Neural crest cell (in vitro differentiated cells): ENCODE results near the gene MGST2. TPM values are rescaled to one million over a fixed set of nuclear protein-coding genes. Genes with fewer than 3 reads are reported as not detected.
A peak's percentile ranks its signal among the peaks of the same experiment; 100 is the strongest.

Source experiments
- DNase-seq: peaks from one replicate; pipeline ENCODE4 v3.0.0; 2021; ENCODE audit warnings: low read depth, mixed read lengths, low spot score
- H3K27ac Mint-ChIP-seq: one replicate; pipeline ENCODE4 v1.8.0; 2021; ENCODE audit warnings: mild to moderate bottlenecking, mixed read lengths; ENCODE audit not compliant: unreplicated experiment
- H3K27me3 Mint-ChIP-seq: 2 replicates; pipeline ENCODE4 v1.8.0; 2021; ENCODE audit warnings: low read depth, mild to moderate bottlenecking, mixed read lengths
- H3K36me3 Mint-ChIP-seq: 2 replicates; pipeline ENCODE4 v1.8.0; 2021; ENCODE audit warnings: low read depth, mild to moderate bottlenecking, mixed read lengths
- H3K4me1 Mint-ChIP-seq: 2 replicates; pipeline ENCODE4 v1.8.0; 2021; ENCODE audit warnings: mixed read lengths
- H3K4me3 Mint-ChIP-seq: one replicate; pipeline ENCODE4 v1.8.0; 2021; ENCODE audit warnings: mild to moderate bottlenecking, mixed read lengths
- H3K9me3 Mint-ChIP-seq: 2 replicates; pipeline ENCODE4 v1.8.0; 2021; ENCODE audit warnings: mixed read lengths
- total RNA-seq: library from RNA; stranded (reverse); gene quantifications from 2 replicates; pipeline ENCODE4 v1.2.1, GENCODE V29; 2021
- TF ChIP-seq, protein P1 (sequence below): fragments of 200-600 bp; sonication (generic); conservative IDR thresholded peaks from 2 replicates; pipeline ENCODE4 v1.5.0; 2021; ENCODE audit warnings: antibody characterized with exemption, mild to moderate bottlenecking

MGST2 gene
- total RNA-seq, 1 donor from 2014 or later, result 15.3 TPM

DNA sequence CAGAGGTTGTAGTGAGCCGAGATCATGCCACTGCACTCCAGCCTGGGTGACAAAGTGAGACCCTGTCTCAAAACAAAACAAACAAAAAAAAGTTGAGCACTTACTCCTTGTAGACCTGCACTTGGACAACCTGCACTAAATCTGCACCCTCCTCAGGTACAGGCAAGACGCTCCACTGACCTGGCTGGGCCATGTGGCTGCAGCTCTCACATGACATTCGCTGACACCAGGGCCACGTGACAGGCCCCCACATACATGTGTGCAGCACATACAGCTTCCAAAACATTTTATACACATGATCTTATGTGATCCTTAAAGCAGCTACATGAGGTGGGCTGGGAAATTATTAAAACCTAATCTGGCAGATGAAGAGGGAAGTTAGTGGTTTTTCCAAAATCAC lies 62.5 kb downstream of the MGST2 start:
- Mint-ChIP-seq H3K36me3 (peaks cover 2% of the 10 kb centered on the region), H3K4me3 (no peak overlapping the region), H3K27me3 (no peaks in the 10 kb centered on the region), H3K4me1 (peaks cover 39% of the 10 kb centered on the region), H3K9me3 (no peaks in the 10 kb centered on the region), H3K27ac (no peak overlapping the region)
- DNase-seq, result no peak
- TF ChIP-seq, protein P1, sequence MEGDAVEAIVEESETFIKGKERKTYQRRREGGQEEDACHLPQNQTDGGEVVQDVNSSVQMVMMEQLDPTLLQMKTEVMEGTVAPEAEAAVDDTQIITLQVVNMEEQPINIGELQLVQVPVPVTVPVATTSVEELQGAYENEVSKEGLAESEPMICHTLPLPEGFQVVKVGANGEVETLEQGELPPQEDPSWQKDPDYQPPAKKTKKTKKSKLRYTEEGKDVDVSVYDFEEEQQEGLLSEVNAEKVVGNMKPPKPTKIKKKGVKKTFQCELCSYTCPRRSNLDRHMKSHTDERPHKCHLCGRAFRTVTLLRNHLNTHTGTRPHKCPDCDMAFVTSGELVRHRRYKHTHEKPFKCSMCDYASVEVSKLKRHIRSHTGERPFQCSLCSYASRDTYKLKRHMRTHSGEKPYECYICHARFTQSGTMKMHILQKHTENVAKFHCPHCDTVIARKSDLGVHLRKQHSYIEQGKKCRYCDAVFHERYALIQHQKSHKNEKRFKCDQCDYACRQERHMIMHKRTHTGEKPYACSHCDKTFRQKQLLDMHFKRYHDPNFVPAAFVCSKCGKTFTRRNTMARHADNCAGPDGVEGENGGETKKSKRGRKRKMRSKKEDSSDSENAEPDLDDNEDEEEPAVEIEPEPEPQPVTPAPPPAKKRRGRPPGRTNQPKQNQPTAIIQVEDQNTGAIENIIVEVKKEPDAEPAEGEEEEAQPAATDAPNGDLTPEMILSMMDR, result no peak

DNA sequence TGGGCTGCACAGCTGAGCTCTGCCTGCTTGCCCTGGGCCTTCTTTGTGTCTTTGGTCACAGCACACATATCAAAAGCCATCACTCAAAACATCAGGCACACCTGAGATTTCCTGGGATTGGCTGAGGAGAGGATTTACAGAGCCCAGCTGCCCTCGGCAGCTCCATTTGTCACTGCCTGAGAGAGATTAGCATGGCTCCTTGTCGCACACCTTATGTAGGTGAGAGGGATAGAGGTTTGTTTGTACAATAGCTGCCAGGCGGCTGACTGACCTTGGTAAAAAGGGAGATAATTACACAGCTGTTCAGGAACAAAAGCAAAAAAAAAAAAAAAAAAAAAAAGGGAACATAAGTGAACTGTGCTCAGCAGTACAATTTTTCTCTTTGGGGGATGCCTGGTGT lies 63.2 kb downstream of the MGST2 start:
- TF ChIP-seq, protein P1, result no peak
- peaks cover 41% of the 10 kb centered on the region for H3K4me1 Mint-ChIP-seq
- H3K27me3 Mint-ChIP-seq, result no peaks in the 10 kb centered on the region
- H3K9me3 Mint-ChIP-seq, result no peaks in the 10 kb centered on the region
- H3K36me3 Mint-ChIP-seq, result peaks cover 2% of the 10 kb centered on the region
- no peak overlapping the region for H3K4me3 Mint-ChIP-seq
- DNase-seq, result no peak
- peak overlapping the region; percentile 9 for H3K27ac Mint-ChIP-seq

DNA sequence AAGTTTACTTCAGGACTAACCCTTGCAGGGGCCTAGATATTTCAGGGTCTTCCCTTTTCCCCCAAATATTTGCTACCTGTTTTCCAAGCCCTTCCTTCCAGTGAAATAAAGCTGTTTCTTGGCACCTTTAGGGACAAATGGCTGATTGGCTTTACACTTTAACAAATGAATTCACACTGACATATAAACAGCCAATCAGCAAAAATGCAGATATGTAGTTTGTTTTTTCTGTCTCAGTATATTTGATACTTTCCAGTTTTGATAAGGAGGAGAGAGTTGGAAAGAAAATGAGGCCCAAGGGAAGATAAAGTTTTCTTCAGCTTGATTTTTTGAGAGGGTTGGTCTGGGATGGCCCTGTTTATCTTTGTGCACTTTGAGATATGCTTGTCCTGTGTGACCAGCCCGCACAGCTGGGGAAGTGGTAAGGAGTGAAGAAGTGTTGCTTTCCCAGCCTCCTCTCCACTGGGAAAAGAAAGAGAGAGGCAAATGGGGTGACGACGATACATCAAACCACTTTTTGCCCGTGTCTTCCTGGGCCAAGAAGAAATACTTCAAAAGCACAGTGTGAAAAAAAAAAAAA lies 67.5 kb downstream of the MGST2 start:
- H3K36me3 Mint-ChIP-seq, result no peaks in the 10 kb centered on the region

DNA sequence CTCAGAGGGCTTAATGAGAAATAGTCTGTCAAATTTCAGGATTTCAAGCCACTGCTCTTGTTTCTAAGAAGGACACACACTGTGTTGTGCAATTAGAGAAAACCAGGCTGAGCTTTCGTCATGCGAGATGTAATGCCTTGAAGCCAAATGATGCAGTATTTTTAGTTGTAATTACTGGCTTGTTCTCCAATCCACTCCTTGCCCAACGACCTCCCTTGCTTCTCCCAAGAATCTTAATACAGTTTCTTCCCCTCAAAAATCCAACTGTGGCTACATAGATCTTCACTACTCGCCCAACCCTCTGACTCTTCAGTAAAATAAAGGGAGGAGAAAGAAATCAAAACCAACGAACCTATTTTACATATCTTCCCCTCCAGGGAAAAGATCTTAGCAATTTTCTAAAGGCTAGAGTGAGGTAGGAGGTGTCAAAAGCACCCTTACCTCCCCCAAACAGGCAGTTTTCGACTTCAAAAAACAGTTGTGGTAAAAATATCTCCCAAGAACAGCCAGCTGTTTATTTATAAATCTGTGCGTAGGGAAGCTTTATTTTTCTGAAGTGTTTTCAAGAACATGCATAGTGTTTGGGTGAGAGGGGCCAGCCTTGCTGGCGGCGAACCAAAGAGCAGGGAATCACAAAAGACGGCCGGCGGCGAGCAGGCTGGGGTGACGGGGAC lies 68.7 kb downstream of the MGST2 start:
- no peaks in the 10 kb centered on the region for H3K27me3 Mint-ChIP-seq
- H3K4me3 Mint-ChIP-seq, result peak overlapping the region; percentile 86
- peaks cover 68% of the 10 kb centered on the region for H3K4me1 Mint-ChIP-seq
- H3K36me3 Mint-ChIP-seq, result no peaks in the 10 kb centered on the region
- TF ChIP-seq, protein P1, result no peak
- DNase-seq, result no peak
- H3K27ac Mint-ChIP-seq, result peak overlapping the region; percentile 76
- H3K9me3 Mint-ChIP-seq, result no peaks in the 10 kb centered on the region

More for the DNA sequence above, 67.5 kb downstream of the MGST2 start:
- Mint-ChIP-seq H3K9me3 (no peaks in the 10 kb centered on the region), H3K27me3 (no peaks in the 10 kb centered on the region), H3K4me3 (no peak overlapping the region), H3K27ac (peak overlapping the region; percentile 3), H3K4me1 (peaks cover 64% of the 10 kb centered on the region)
- TF ChIP-seq, protein P1, result no peak
- no peak for DNase-seq

DNA sequence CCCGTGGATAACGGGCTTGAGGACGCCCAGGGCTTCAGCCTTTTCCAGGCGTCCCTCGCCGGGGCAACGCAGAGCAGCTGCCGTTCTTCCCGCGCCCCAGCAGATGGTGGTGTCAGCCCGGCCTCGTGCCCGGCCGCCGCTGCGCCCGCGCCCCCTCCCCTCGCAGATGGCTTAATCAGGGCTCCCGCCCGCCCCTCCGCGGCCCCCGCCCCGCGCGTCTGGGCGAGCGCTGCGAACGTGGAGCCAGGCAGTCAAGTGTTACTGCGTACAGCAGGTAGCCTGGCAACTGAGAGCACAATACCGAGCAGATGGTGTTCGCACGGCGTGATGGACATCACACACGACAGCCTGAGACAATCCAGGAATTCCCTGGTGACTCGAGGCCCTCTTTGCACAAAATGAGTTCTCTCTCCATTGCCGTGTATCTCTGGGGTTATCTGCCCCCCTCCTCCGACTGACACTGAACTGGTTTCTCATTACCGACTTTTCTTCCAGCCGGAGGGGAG lies 69.3 kb downstream of the MGST2 start:
- H3K36me3 Mint-ChIP-seq, result no peaks in the 10 kb centered on the region
- peak overlapping the region; percentile 99 for H3K27ac Mint-ChIP-seq
- H3K4me3 Mint-ChIP-seq, result peak overlapping the region; percentile 86
- TF ChIP-seq, protein P1, result peak; percentile 92
- peaks cover 64% of the 10 kb centered on the region for H3K4me1 Mint-ChIP-seq
- H3K27me3 Mint-ChIP-seq, result no peaks in the 10 kb centered on the region
- peak; percentile 89 for DNase-seq
- no peaks in the 10 kb centered on the region for H3K9me3 Mint-ChIP-seq
